PC-9 (cell line): Measurements from ENCODE around the gene PDE12. TPM values are rescaled to one million over a fixed set of nuclear protein-coding genes. Genes with fewer than 3 reads are reported as not detected.

ENCODE experiments used
- BruUV-seq: library from RNA; stranded (reverse); fragments of 400-500 nt; replicated peaks from 2 replicates; lab custom pipeline; 2021; lab: Mats Ljungman, UMichigan
- CTCF ChIA-PET: fragments of 300-600 bp; sonication (Branson Sonifier 250); formaldehyde crosslinking; loops from one replicate; lab custom pipeline; 2022; ENCODE audit warnings: antibody characterized with exemption; lab: Charles Lee
- POLR2A ChIA-PET: fragments of 300-600 bp; sonication (Branson Sonifier 250); formaldehyde crosslinking; loops from one replicate; lab custom pipeline; 2022; ENCODE audit warnings: antibody characterized with exemption; ENCODE audit not compliant: unreplicated experiment; lab: Charles Lee
- DNase-seq, 2 experiments: peaks; one replicate each; pipeline versions ENCODE4 v3.0.0 to v3.0.0-alpha.2; 2015 to 2022; ENCODE audit warnings: mixed read lengths in 1 of 2
- H2AFZ ChIP-seq: fragments of 200-600 bp; sonication (generic); 2 replicates; pipeline ENCODE4 v1.8.1; 2017; ENCODE audit warnings: antibody characterized with exemption
- H3F3A ChIP-seq: fragments of 200-600 bp; sonication (generic); 2 replicates; pipeline ENCODE4 v1.8.1; 2017; ENCODE audit warnings: antibody characterized with exemption, mild to moderate bottlenecking, low read depth; ENCODE audit not compliant: insufficient read depth
- H3K27ac ChIP-seq: fragments of 200-600 bp; sonication (generic); 2 replicates; pipeline ENCODE4 v1.6.1; 2016; ENCODE audit warnings: mixed run types
- H3K27me3 ChIP-seq: fragments of 200-600 bp; sonication (generic); 2 replicates; pipeline ENCODE4 v1.6.1; 2016; ENCODE audit warnings: low read depth, mixed run types; ENCODE audit not compliant: insufficient read depth
- H3K36me3 ChIP-seq: fragments of 200-600 bp; sonication (generic); 2 replicates; pipeline ENCODE4 v1.6.1; 2016; ENCODE audit warnings: low read depth, mixed run types
- H3K4me1 ChIP-seq: fragments of 200-600 bp; sonication (generic); replicated peaks from 2 replicates; pipeline ENCODE4 v1.6.1; 2016; ENCODE audit warnings: mixed run types; ENCODE audit not compliant: insufficient read depth
- H3K4me2 ChIP-seq: fragments of 200-600 bp; sonication (generic); 2 replicates; pipeline ENCODE4 v1.6.1; 2017; ENCODE audit warnings: mixed run types
- H3K4me3 ChIP-seq: fragments of 200-600 bp; sonication (generic); 2 replicates; pipeline ENCODE4 v1.6.1; 2016; ENCODE audit warnings: mixed run types
- H3K79me2 ChIP-seq: fragments of 200-600 bp; sonication (generic); 2 replicates; pipeline ENCODE4 v1.6.1; 2017; ENCODE audit warnings: low read depth, mixed run types
- H3K9me2 ChIP-seq: fragments of 200-600 bp; sonication (generic); 2 replicates; pipeline ENCODE4 v1.8.1; 2017; ENCODE audit warnings: mild to moderate bottlenecking; ENCODE audit not compliant: insufficient read depth
- H3K9me3 ChIP-seq: fragments of 200-600 bp; sonication (generic); 2 replicates; pipeline ENCODE4 v1.8.1; 2016; ENCODE audit warnings: low read depth; ENCODE audit not compliant: insufficient read depth
- H4K20me1 ChIP-seq: fragments of 200-600 bp; sonication (generic); 2 replicates; pipeline ENCODE4 v1.8.1; 2017; ENCODE audit not compliant: insufficient read depth
- CTCF ChIP-seq: fragments of 200-600 bp; sonication (generic); conservative IDR thresholded peaks from 2 replicates; pipeline ENCODE4 v1.6.1; 2017; ENCODE audit warnings: mixed run types, antibody characterized with exemption, mild to moderate bottlenecking, moderate library complexity
- EZH2 ChIP-seq: fragments of 200-600 bp; sonication (generic); IDR thresholded peaks from 2 replicates; pipeline ENCODE4 v1.8.0; 2017; ENCODE audit warnings: antibody characterized with exemption, low read depth
- intact Hi-C: fragments of 100-400 bp; cut with micrococcal nuclease; formaldehyde crosslinking; loops from one replicate; pipeline ENCODE4 v1.10.0; 2022; ENCODE audit not compliant: unreplicated experiment
- total RNA-seq: library from RNA; stranded (reverse); gene quantifications from 2 replicates; pipeline ENCODE4 v1.2.3, GENCODE V29; 2021

PDE12 gene
- total RNA-seq, 1 experiment from 2014 or later = 16.6 TPM

- H3K27me3 ChIP-seq = no peaks in the 10 kb centered on the region
- peak overlapping the region; percentile 74 for H3K4me3 ChIP-seq
- no peaks in the 10 kb centered on the region for H4K20me1 ChIP-seq
- peak overlapping the region; percentile 90 for H2AFZ ChIP-seq
- H3F3A ChIP-seq = no peaks in the 10 kb centered on the region
- peaks cover 41% of the 10 kb centered on the region for H3K79me2 ChIP-seq
- peak overlapping the region; percentile 92 for H3K27ac ChIP-seq
- peaks cover 9% of the 10 kb centered on the region for H3K36me3 ChIP-seq
- BruUV-seq = TSS peak; percentile 89
- ChIA-PET CTCF (interaction anchor here (1.0 kb wide), 1 partner anchor 751 kb away, joined by 3 read pairs; the partner anchor contains the start of genes HTD2 and RPP14), POLR2A (interaction anchor here (0.9 to 1.0 kb wide), 2 partner anchors 11 to 42 kb away, joined by 3 to 8 read pairs; partner anchors contain the start of genes ARF4 and DNAH12)
- DNase-seq = no peak
- TF ChIP-seq CTCF (no peak), EZH2 (no peak)
- intact Hi-C loops = loop anchor here (5.0 kb wide), 2 partner anchors 123 to 853 kb away; no protein-coding TSS in a partner anchor
- H3K4me2 ChIP-seq = peak overlapping the region; percentile 91
- H3K9me3 ChIP-seq = no peaks in the 10 kb centered on the region
- peaks cover 12% of the 10 kb centered on the region; the same call in 1 of the 2 replicates for H3K4me1 ChIP-seq
- H3K9me2 ChIP-seq = no peaks in the 10 kb centered on the region
Observed at GRCh38 chr3:57555306-57555705, 768 bp upstream of the PDE12 start.

GRCh38 chr3:57556459-57557084 lies 498 bp downstream of the PDE12 start:
- H3K4me3 ChIP-seq = peak overlapping the region; percentile 74
- CTCF ChIA-PET = interaction anchor here (0.5 to 1.5 kb wide), 4 partner anchors 159 to 750 kb away, joined by 3 to 9 read pairs (median 5); partner anchors contain the start of genes HTD2 and RPP14
- H3K79me2 ChIP-seq = peaks cover 52% of the 10 kb centered on the region
- DNase-seq = peak in 1 of 2 experiments; percentile 5
- H3K27me3 ChIP-seq = no peaks in the 10 kb centered on the region
- H3K9me2 ChIP-seq = no peaks in the 10 kb centered on the region
- peak overlapping the region; percentile 92 for H3K27ac ChIP-seq
- peaks cover 9% of the 10 kb centered on the region for H3K36me3 ChIP-seq
- POLR2A ChIA-PET = interaction anchor here (0.6 to 1.0 kb wide), 2 partner anchors 41 to 293 kb away, joined by 3 to 8 read pairs; partner anchors contain the start of gene ARF4
- BruUV-seq = no TSS peak
- H2AFZ ChIP-seq = peak overlapping the region; percentile 90
- no peaks in the 10 kb centered on the region for H3K9me3 ChIP-seq
- intact Hi-C loops = loop anchor here (1.0 to 5.0 kb wide), 4 partner anchors 41 to 854 kb away; partner anchors contain the start of gene ARF4
- TF ChIP-seq EZH2 = no peak
- no peak for TF ChIP-seq CTCF
- H4K20me1 ChIP-seq = no peaks in the 10 kb centered on the region
- H3K4me1 ChIP-seq = peaks cover 12% of the 10 kb centered on the region; the same call in 1 of the 2 replicates
- H3K4me2 ChIP-seq = peak overlapping the region; percentile 91
- no peaks in the 10 kb centered on the region for H3F3A ChIP-seq

DNA sequence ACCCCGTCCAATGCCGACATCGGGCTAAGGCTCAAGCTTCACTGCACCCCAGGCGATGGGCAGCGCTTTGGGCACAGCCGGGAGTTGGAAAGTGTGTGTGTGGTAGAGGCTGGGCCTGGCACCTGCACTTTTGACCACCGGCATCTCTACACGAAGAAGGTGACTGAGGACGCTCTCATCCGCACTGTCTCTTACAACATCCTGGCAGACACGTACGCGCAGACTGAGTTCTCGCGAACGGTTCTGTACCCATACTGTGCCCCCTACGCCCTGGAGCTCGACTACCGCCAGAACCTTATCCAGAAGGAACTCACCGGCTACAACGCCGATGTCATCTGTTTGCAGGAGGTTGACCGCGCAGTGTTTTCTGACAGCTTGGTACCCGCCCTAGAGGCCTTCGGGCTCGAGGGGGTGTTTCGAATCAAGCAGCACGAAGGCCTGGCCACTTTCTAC lies 1.0 kb downstream of the PDE12 start:
- H3K36me3 ChIP-seq = peaks cover 13% of the 10 kb centered on the region
- TF ChIP-seq CTCF (no peak), EZH2 (no peak)
- BruUV-seq = TSS peak; percentile 30
- peak overlapping the region; percentile 91 for H3K4me2 ChIP-seq
- no peaks in the 10 kb centered on the region for H3K9me3 ChIP-seq
- ChIA-PET POLR2A (interaction anchor here (0.6 kb wide), 1 partner anchor 294 kb away, joined by 3 read pairs; no protein-coding TSS in a partner anchor), CTCF (interaction anchor here (1.5 kb wide), 1 partner anchor 160 kb away, joined by 4 read pairs; no protein-coding TSS in a partner anchor)
- peak overlapping the region; percentile 90; the same call in 1 of the 2 replicates for H2AFZ ChIP-seq
- 0 out of 2 replicates have a peak overlapping the region, but pooled peaks have one; percentile 92 for H3K27ac ChIP-seq
- intact Hi-C loops = loop anchor here (5.0 kb wide), 2 partner anchors 125 to 855 kb away; no protein-coding TSS in a partner anchor
- peaks cover 12% of the 10 kb centered on the region; the same call in 1 of the 2 replicates for H3K4me1 ChIP-seq
- DNase-seq = peak in 1 of 2 experiments; percentile 13
- H3K4me3 ChIP-seq = peak overlapping the region; percentile 74
- no peaks in the 10 kb centered on the region for H4K20me1 ChIP-seq
- no peaks in the 10 kb centered on the region for H3K9me2 ChIP-seq
- H3F3A ChIP-seq = peaks cover 2% of the 10 kb centered on the region; the same call in 1 of the 2 replicates
- H3K27me3 ChIP-seq = no peaks in the 10 kb centered on the region
- H3K79me2 ChIP-seq = peaks cover 57% of the 10 kb centered on the region
